ENCODE measurements around the gene FAM120C. TPM values are rescaled to one million over a fixed set of nuclear protein-coding genes. Genes with fewer than 3 reads are reported as not detected.
A peak's percentile ranks its signal among the peaks of the same experiment; 100 is the strongest.

FAM120C gene
- total RNA-seq, 1 experiment from 2014 or later = 10.6 TPM

DNA sequence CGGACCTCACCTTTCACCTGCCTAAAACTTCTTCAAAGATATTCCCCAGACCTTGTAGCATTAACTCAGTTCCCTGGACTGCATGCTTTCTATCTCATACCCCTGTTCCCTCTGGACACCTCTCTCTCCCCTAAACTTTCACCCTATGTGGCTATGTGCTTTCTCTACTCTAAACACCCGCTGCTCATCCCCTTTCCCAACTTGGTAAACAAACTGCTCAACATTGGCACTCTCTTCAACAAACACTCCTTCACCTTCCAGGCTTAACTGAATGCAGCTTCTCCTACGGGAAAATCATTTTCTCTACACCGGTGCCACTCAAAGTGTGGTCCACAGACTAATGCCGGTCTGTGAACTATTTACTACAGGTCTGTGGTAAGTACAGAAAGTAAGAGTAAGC is 158.7 kb downstream of the FAM120C start:
- Mint-ChIP-seq H3K36me3 (peaks cover 29% of the 10 kb centered on the region), H3K4me1 (no peaks in the 10 kb centered on the region), H3K27ac (peak overlapping the region; percentile 3; the same call in 1 of the 2 replicates), H3K4me3 (no peak overlapping the region), H3K9me3 (no peaks in the 10 kb centered on the region), H3K27me3 (ENCODE audit: low read depth) (no peaks in the 10 kb centered on the region)
- TF ChIP-seq, protein P1, sequence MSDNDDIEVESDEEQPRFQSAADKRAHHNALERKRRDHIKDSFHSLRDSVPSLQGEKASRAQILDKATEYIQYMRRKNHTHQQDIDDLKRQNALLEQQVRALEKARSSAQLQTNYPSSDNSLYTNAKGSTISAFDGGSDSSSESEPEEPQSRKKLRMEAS (CRISPR knock-in tag; IDR thresholded peaks at IDR 0.05) = no peak
- TF ChIP-seq RELA (CRISPR knock-in tag; IDR thresholded peaks at IDR 0.05; ENCODE audit: borderline replicate concordance) (no peak), FOXK1 (CRISPR knock-in tag; IDR thresholded peaks at IDR 0.05) (no peak), GTF2I (CRISPR knock-in tag; conservative IDR thresholded peaks at IDR 0.05) (no peak), MYBL2 (CRISPR knock-in tag; IDR thresholded peaks at IDR 0.05) (no peak), ZNF138 (CRISPR knock-in tag; conservative IDR thresholded peaks at IDR 0.05) (no peak), PRRX2 (CRISPR knock-in tag; IDR thresholded peaks at IDR 0.05) (no peak)
- TF ChIP-seq, protein P2, sequence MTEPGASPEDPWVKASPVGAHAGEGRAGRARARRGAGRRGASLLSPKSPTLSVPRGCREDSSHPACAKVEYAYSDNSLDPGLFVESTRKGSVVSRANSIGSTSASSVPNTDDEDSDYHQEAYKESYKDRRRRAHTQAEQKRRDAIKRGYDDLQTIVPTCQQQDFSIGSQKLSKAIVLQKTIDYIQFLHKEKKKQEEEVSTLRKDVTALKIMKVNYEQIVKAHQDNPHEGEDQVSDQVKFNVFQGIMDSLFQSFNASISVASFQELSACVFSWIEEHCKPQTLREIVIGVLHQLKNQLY (CRISPR knock-in tag; IDR thresholded peaks at IDR 0.05) = no peak
- ChIA-PET CTCF (interaction anchor here (0.7 kb wide), 1 partner anchor 579 kb away, joined by 4 read pairs; no protein-coding TSS in a partner anchor), POLR2A (no interaction called here)
- no peak for DNase-seq (ENCODE audit: low spot score)
- no peak for ATAC-seq

Other genes with a start within 250 kb of the FAM120C start
- gene PHF8, start 138.8 kb downstream of the FAM120C start, total RNA-seq (2021) = 27.5 to 30.6 TPM (median 29.6 TPM) in 3 replicates
- 24.3 to 27.5 TPM (median 27.5 TPM) in 3 replicates for gene WNK3, start 174.8 kb upstream of the FAM120C start, total RNA-seq (2021)